HepG2 (cell line): Measurements from ENCODE around the gene LAG3. TPM values are rescaled to one million over a fixed set of nuclear protein-coding genes. Genes with fewer than 3 reads are reported as not detected.

ENCODE experiments used
- DR1 ChIP-seq: sonication (generic); formaldehyde crosslinking; IDR thresholded peaks from 2 replicates; pipeline ENCODE4 v1.8.0; 2021; ENCODE audit warnings: mild to moderate bottlenecking, missing genetic modification reagents, inconsistent platforms
- FOXK2 ChIP-seq: fragments of 450-650 bp; IDR thresholded peaks from 2 replicates; pipeline ENCODE4 v1.6.1; 2016
- JUNB ChIP-seq: sonication (generic); formaldehyde crosslinking; IDR thresholded peaks from 2 replicates; pipeline ENCODE4 v1.8.0; 2022; ENCODE audit warnings: missing genetic modification reagents, mild to moderate bottlenecking, borderline replicate concordance
- PRPF4 ChIP-seq: fragments of 200-400 bp; formaldehyde crosslinking; IDR thresholded peaks from 2 replicates; pipeline ENCODE4 v1.6.1; 2016; ENCODE audit warnings: low read length, low read depth; ENCODE audit not compliant: poor library complexity, severe bottlenecking
- RBAK ChIP-seq: sonication (generic); formaldehyde crosslinking; IDR thresholded peaks from 2 replicates; pipeline ENCODE4 v1.5.1; 2020; ENCODE audit warnings: mild to moderate bottlenecking, missing genetic modification reagents
- ZKSCAN1 ChIP-seq: fragments of 150-350 bp; IDR thresholded peaks from 2 replicates; pipeline ENCODE4 v1.6.1; 2014; ENCODE audit warnings: low read length
- ZNF264 ChIP-seq: sonication (generic); formaldehyde crosslinking; IDR thresholded peaks from 2 replicates; pipeline ENCODE4 v1.4.0; 2020; ENCODE audit warnings: missing genetic modification reagents
- polyA plus RNA-seq, 8 experiments: library from polyadenylated mRNA; depleted of rRNA in 3 of 8; stranded (reverse) in 7 of 8; unstranded in 1 of 8; fragments of >200 nt; fragmentation: Illumina TruSeq in 4 of 8; extraction: Trizol in 4 of 8; gene quantifications; 2 replicates each; pipeline versions ENCODE4 v1.2.1 to v1.2.3, GENCODE V29; 2011 to 2016; ENCODE audit warnings: low read depth in 4 of 8, missing spikeins in 1 of 8, mixed read lengths in 1 of 8; ENCODE audit not compliant: insufficient read depth in 1 of 8
- total RNA-seq, 5 experiments: library from RNA; depleted of rRNA; stranded (reverse); fragments of >200 nt; fragmentation: Illumina TruSeq; extraction: Trizol; gene quantifications; 2 replicates each; pipeline ENCODE4 v1.2.3, GENCODE V29; 2016; ENCODE audit warnings: low read depth in 1 of 5
- TF ChIP-seq, protein P1 (sequence below): sonication (generic); formaldehyde crosslinking; IDR thresholded peaks from 2 replicates; pipeline ENCODE4 v1.4.0; 2020; ENCODE audit warnings: low read depth, missing genetic modification reagents
- TF ChIP-seq, protein P2 (sequence below): sonication (generic); formaldehyde crosslinking; IDR thresholded peaks from 2 replicates; pipeline ENCODE4 v1.9.0; 2021; ENCODE audit warnings: mild to moderate bottlenecking, missing genetic modification reagents
- TF ChIP-seq, protein P3 (sequence below): sonication (generic); formaldehyde crosslinking; IDR thresholded peaks from 2 replicates; pipeline ENCODE4 v1.8.0; 2022; ENCODE audit warnings: missing genetic modification reagents, mild to moderate bottlenecking, moderate library complexity, borderline replicate concordance
- TF ChIP-seq, protein P4 (sequence below): sonication (generic); formaldehyde crosslinking; IDR thresholded peaks from 2 replicates; pipeline ENCODE4 v1.4.0; 2020; ENCODE audit warnings: low read depth, mild to moderate bottlenecking, missing genetic modification reagents
- TF ChIP-seq, protein P5 (sequence below): sonication (generic); formaldehyde crosslinking; conservative IDR thresholded peaks from 2 replicates; pipeline ENCODE4 v1.4.0; 2020; ENCODE audit warnings: missing genetic modification reagents

LAG3 gene
- total and polyA plus RNA-seq, 2 of the 13 experiments (the other 11 are each of a cell fraction or from before 2014, with no cell fraction given) = 0.11 to 0.26 TPM

DNA sequence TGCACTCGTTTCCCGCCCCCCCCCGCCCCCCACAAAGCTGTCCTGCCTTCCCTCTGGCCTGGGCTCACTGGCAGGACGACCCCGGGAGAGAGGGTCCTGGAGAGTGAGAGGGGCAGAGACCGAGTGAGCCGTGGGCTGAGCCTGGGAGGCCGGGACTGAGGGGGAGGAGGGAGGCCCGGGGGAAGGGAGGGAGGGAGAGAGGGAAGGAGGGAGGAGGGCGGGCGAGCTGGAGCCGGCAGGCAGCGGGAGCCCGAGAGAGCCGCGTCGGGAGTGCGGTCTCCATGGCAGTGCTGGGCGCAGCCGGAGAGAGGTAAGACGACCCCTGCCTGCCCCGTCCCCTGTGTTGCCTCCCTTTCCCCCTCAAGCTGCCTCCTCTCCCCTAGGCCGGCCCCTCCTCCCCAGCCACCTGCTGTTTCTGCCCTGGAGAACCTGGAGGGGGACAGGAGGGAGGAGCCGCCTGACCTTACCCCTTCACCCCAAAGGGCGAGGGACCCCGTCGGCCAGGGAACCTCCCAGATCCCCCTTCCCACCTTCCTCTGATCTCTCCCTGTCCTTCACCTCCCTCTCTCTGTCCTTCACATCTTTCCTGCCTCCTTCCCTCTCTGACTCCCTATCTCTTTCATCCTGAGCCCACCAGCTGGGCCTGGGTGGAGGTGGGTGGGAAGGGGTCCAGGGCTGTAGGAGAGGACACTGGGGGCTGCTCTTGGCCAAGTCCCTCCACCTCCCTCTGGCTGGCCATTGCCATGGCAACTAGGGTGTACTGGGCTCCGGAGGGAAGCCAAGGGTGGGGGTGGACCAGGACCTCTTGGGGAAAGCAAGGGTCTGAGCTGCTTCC lies 49.5 kb downstream of the LAG3 start, which contains the start of gene GPR162 (continued):
- TF ChIP-seq, protein P1, sequence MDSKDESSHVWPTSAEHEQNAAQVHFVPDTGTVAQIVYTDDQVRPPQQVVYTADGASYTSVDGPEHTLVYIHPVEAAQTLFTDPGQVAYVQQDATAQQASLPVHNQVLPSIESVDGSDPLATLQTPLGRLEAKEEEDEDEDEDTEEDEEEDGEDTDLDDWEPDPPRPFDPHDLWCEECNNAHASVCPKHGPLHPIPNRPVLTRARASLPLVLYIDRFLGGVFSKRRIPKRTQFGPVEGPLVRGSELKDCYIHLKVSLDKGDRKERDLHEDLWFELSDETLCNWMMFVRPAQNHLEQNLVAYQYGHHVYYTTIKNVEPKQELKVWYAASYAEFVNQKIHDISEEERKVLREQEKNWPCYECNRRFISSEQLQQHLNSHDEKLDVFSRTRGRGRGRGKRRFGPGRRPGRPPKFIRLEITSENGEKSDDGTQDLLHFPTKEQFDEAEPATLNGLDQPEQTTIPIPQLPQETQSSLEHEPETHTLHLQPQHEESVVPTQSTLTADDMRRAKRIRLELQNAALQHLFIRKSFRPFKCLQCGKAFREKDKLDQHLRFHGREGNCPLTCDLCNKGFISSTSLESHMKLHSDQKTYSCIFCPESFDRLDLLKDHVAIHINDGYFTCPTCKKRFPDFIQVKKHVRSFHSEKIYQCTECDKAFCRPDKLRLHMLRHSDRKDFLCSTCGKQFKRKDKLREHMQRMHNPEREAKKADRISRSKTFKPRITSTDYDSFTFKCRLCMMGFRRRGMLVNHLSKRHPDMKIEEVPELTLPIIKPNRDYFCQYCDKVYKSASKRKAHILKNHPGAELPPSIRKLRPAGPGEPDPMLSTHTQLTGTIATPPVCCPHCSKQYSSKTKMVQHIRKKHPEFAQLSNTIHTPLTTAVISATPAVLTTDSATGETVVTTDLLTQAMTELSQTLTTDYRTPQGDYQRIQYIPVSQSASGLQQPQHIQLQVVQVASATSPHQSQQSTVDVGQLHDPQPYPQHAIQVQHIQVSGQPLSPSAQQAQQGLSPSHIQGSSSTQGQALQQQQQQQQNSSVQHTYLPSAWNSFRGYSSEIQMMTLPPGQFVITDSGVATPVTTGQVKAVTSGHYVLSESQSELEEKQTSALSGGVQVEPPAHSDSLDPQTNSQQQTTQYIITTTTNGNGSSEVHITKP (CRISPR knock-in tag) = no peak
- TF ChIP-seq, protein P2, sequence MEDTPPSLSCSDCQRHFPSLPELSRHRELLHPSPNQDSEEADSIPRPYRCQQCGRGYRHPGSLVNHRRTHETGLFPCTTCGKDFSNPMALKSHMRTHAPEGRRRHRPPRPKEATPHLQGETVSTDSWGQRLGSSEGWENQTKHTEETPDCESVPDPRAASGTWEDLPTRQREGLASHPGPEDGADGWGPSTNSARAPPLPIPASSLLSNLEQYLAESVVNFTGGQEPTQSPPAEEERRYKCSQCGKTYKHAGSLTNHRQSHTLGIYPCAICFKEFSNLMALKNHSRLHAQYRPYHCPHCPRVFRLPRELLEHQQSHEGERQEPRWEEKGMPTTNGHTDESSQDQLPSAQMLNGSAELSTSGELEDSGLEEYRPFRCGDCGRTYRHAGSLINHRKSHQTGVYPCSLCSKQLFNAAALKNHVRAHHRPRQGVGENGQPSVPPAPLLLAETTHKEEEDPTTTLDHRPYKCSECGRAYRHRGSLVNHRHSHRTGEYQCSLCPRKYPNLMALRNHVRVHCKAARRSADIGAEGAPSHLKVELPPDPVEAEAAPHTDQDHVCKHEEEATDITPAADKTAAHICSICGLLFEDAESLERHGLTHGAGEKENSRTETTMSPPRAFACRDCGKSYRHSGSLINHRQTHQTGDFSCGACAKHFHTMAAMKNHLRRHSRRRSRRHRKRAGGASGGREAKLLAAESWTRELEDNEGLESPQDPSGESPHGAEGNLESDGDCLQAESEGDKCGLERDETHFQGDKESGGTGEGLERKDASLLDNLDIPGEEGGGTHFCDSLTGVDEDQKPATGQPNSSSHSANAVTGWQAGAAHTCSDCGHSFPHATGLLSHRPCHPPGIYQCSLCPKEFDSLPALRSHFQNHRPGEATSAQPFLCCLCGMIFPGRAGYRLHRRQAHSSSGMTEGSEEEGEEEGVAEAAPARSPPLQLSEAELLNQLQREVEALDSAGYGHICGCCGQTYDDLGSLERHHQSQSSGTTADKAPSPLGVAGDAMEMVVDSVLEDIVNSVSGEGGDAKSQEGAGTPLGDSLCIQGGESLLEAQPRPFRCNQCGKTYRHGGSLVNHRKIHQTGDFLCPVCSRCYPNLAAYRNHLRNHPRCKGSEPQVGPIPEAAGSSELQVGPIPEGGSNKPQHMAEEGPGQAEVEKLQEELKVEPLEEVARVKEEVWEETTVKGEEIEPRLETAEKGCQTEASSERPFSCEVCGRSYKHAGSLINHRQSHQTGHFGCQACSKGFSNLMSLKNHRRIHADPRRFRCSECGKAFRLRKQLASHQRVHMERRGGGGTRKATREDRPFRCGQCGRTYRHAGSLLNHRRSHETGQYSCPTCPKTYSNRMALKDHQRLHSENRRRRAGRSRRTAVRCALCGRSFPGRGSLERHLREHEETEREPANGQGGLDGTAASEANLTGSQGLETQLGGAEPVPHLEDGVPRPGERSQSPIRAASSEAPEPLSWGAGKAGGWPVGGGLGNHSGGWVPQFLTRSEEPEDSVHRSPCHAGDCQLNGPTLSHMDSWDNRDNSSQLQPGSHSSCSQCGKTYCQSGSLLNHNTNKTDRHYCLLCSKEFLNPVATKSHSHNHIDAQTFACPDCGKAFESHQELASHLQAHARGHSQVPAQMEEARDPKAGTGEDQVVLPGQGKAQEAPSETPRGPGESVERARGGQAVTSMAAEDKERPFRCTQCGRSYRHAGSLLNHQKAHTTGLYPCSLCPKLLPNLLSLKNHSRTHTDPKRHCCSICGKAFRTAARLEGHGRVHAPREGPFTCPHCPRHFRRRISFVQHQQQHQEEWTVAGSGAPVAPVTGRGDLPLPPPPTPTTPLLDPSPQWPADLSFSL = no peak
- TF ChIP-seq RBAK (CRISPR knock-in tag) (no peak), DR1 (CRISPR knock-in tag) (no peak), ZNF264 (CRISPR knock-in tag) (no peak), PRPF4 (no peak), JUNB (CRISPR knock-in tag) (no peak), FOXK2 (no peak), ZKSCAN1 (no peak)
- TF ChIP-seq, protein P3, sequence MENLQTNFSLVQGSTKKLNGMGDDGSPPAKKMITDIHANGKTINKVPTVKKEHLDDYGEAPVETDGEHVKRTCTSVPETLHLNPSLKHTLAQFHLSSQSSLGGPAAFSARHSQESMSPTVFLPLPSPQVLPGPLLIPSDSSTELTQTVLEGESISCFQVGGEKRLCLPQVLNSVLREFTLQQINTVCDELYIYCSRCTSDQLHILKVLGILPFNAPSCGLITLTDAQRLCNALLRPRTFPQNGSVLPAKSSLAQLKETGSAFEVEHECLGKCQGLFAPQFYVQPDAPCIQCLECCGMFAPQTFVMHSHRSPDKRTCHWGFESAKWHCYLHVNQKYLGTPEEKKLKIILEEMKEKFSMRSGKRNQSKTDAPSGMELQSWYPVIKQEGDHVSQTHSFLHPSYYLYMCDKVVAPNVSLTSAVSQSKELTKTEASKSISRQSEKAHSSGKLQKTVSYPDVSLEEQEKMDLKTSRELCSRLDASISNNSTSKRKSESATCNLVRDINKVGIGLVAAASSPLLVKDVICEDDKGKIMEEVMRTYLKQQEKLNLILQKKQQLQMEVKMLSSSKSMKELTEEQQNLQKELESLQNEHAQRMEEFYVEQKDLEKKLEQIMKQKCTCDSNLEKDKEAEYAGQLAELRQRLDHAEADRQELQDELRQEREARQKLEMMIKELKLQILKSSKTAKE = no peak
- TF ChIP-seq, protein P4, sequence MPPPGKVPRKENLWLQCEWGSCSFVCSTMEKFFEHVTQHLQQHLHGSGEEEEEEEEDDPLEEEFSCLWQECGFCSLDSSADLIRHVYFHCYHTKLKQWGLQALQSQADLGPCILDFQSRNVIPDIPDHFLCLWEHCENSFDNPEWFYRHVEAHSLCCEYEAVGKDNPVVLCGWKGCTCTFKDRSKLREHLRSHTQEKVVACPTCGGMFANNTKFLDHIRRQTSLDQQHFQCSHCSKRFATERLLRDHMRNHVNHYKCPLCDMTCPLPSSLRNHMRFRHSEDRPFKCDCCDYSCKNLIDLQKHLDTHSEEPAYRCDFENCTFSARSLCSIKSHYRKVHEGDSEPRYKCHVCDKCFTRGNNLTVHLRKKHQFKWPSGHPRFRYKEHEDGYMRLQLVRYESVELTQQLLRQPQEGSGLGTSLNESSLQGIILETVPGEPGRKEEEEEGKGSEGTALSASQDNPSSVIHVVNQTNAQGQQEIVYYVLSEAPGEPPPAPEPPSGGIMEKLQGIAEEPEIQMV (CRISPR knock-in tag) = no peak
- TF ChIP-seq, protein P5, sequence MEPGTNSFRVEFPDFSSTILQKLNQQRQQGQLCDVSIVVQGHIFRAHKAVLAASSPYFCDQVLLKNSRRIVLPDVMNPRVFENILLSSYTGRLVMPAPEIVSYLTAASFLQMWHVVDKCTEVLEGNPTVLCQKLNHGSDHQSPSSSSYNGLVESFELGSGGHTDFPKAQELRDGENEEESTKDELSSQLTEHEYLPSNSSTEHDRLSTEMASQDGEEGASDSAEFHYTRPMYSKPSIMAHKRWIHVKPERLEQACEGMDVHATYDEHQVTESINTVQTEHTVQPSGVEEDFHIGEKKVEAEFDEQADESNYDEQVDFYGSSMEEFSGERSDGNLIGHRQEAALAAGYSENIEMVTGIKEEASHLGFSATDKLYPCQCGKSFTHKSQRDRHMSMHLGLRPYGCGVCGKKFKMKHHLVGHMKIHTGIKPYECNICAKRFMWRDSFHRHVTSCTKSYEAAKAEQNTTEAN (CRISPR knock-in tag) = no peak
